GM12873 (cell line): ENCODE measurements around the gene PTGER2.

Experiments used
- TF ChIP-seq, protein P1 (sequence below): IDR thresholded peaks from 2 replicates; pipeline ENCODE4 v1.5.1; 2012; ENCODE audit warnings: low read depth, mild to moderate bottlenecking, moderate library complexity, low read length, control low read depth; ENCODE audit not compliant: insufficient read depth; ENCODE audit errors: missing control alignments

The PTGER2 gene

DNA sequence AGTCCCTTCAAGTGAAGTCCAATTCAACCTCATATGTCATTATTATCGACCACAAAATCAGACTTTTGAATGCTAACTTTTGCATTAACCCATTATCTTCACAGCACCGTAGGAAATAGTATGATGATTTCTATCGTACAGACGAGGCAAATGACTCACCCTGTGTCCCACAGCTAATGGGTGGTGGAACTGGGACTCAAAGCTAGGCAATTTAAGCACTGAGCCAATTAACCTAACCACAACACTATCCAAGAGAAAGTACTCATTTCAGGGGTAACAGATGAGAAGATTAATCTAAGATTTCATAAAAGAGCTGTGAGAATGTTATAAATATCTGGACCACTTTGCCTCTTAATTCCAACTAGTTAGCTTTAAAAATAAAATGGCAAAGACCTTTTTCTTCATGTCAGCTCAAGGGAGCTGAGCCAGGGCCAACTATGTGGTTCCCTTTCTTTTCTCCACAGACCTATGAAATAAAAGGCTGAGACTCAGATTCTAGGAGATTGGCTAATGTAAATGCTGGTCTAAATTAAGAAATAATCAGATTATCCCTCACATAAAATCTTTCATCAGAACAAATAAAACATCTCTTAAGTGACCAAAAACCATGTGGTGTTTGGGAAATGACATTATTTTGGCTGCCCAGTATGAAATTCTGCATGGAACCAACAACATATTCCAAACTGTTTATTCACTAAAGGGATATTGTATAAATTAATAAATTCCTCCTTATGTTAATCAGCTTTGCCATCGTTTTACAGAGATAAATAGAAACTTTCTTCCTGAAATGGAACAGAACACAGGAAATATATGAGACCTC lies 4.9 kb downstream of the PTGER2 start:
- TF ChIP-seq, protein P1, sequence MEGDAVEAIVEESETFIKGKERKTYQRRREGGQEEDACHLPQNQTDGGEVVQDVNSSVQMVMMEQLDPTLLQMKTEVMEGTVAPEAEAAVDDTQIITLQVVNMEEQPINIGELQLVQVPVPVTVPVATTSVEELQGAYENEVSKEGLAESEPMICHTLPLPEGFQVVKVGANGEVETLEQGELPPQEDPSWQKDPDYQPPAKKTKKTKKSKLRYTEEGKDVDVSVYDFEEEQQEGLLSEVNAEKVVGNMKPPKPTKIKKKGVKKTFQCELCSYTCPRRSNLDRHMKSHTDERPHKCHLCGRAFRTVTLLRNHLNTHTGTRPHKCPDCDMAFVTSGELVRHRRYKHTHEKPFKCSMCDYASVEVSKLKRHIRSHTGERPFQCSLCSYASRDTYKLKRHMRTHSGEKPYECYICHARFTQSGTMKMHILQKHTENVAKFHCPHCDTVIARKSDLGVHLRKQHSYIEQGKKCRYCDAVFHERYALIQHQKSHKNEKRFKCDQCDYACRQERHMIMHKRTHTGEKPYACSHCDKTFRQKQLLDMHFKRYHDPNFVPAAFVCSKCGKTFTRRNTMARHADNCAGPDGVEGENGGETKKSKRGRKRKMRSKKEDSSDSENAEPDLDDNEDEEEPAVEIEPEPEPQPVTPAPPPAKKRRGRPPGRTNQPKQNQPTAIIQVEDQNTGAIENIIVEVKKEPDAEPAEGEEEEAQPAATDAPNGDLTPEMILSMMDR: no peak

GRCh38 chr14:52319919-52320318 lies 5.8 kb downstream of the PTGER2 start:
- TF ChIP-seq, protein P1: no peak

DNA sequence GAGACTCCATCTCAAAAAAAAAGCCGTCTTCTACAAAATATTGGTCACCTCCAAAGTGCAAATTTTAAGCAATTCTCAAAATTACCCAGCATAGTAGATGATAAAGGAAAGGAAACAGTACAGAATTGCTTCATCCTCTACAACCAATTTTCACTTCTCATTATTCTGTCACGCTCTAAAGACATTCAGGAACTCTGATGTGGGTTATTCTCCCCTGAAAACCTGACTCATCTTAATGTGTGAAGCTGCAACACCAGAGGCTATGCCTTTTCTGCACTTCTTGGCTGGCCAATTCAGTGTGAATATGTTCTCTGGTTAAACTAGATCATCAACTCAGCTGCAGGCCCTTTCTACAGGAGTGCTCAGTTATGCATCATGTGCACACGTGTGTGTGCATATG lies 11.0 kb downstream of the PTGER2 start:
- TF ChIP-seq, protein P1: no peak

DNA sequence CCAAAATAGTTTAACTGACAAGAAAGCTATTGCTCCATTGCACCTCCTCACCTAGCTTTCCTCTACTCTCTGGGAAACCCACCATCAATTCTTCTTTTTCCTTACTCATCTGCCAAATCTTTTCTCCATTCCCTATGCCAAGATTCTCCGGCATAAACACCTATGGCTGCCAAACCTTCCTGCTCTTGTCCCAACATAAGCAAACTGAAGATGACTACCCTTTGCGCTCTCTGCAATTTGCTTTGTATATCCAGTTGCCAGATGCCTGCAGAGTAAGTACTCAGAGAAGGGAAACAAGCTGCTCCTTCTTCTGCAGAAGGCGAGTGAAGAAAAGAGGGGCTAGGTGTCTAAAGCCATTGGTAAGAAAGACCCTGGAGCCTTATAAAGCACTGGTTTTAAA lies 11.5 kb downstream of the PTGER2 start:
- TF ChIP-seq, protein P1: no peak

DNA sequence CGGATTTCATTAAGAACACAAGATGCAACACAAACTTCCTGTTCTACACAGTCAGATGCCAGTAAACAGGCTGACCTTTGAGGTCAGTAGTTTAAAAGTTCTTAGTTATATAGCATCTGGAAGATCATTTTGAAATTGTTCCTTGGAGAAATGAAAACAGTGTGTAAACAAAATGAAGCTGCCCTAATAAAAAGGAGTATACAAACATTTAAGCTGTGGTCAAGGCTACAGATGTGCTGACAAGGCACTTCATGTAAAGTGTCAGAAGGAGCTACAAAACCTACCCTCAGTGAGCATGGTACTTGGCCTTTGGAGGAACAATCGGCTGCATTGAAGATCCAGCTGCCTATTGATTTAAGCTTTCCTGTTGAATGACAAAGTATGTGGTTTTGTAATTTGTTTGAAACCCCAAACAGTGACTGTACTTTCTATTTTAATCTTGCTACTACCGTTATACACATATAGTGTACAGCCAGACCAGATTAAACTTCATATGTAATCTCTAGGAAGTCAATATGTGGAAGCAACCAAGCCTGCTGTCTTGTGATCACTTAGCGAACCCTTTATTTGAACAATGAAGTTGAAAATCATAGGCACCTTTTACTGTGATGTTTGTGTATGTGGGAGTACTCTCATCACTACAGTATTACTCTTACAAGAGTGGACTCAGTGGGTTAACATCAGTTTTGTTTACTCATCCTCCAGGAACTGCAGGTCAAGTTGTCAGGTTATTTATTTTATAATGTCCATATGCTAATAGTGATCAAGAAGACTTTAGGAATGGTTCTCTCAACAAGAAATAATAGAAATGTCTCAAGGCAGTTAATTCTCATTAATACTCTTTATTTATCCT lies 13.5 kb downstream of the PTGER2 start:
- TF ChIP-seq, protein P1: no peak

DNA sequence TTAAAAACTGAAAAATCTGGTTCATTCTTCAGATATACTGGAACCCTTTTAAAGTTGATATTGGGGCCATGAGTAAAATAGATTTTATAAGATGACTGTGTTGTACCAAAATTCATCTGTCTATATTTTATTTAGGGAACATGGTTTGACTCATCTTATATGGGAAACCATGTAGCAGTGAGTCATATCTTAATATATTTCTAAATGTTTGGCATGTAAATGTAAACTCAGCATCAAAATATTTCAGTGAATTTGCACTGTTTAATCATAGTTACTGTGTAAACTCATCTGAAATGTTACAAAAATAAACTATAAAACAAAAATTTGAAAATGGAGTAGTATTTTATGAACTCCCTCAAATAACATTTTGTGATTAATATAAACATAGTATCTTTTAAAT lies 14.2 kb downstream of the PTGER2 start:
- TF ChIP-seq, protein P1: no peak

- TF ChIP-seq, protein P1: no peak
Measured at GRCh38 chr14:52329678-52330369, 15.7 kb downstream of the PTGER2 start.
